ENCODE data around the gene MPZL3. TPM values are rescaled to one million over a fixed set of nuclear protein-coding genes. Genes with fewer than 3 reads are reported as not detected.

MPZL3 gene
- total RNA-seq, 6 experiments from 2014 or later: 2.7 to 9.3 (median 6.8) TPM

GRCh38 chr11:118245936-118246562, 6.1 kb downstream of the MPZL3 start:
- DNase-seq (no peak), ATAC-seq (no peak)
- Histone ChIP-seq H3K27me3 (no peaks in the 10 kb centered on the region), H3K27ac (no peak overlapping the region), H3K9me3 (no peaks in the 10 kb centered on the region), H3K36me3 (no peaks in the 10 kb centered on the region), H3K4me3 (no peak overlapping the region), H3K4me1 (peaks cover 0 to 24% (median 3%) of the 10 kb centered on the region in 4 donors)
- TF ChIP-seq, protein P1, sequence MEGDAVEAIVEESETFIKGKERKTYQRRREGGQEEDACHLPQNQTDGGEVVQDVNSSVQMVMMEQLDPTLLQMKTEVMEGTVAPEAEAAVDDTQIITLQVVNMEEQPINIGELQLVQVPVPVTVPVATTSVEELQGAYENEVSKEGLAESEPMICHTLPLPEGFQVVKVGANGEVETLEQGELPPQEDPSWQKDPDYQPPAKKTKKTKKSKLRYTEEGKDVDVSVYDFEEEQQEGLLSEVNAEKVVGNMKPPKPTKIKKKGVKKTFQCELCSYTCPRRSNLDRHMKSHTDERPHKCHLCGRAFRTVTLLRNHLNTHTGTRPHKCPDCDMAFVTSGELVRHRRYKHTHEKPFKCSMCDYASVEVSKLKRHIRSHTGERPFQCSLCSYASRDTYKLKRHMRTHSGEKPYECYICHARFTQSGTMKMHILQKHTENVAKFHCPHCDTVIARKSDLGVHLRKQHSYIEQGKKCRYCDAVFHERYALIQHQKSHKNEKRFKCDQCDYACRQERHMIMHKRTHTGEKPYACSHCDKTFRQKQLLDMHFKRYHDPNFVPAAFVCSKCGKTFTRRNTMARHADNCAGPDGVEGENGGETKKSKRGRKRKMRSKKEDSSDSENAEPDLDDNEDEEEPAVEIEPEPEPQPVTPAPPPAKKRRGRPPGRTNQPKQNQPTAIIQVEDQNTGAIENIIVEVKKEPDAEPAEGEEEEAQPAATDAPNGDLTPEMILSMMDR (IDR thresholded peaks at IDR 0.05): no peak
- TF ChIP-seq POLR2A (IDR thresholded peaks at IDR 0.05): no peak
- 93% methylated on average over 2 of the region's 3 CpGs for WGBS (ENCODE audit: insufficient coverage, low coverage, low lambda C conversion rate, missing lambda C conversion rate)
- intact Hi-C loops (cut with DNase I): no loop called here

DNA sequence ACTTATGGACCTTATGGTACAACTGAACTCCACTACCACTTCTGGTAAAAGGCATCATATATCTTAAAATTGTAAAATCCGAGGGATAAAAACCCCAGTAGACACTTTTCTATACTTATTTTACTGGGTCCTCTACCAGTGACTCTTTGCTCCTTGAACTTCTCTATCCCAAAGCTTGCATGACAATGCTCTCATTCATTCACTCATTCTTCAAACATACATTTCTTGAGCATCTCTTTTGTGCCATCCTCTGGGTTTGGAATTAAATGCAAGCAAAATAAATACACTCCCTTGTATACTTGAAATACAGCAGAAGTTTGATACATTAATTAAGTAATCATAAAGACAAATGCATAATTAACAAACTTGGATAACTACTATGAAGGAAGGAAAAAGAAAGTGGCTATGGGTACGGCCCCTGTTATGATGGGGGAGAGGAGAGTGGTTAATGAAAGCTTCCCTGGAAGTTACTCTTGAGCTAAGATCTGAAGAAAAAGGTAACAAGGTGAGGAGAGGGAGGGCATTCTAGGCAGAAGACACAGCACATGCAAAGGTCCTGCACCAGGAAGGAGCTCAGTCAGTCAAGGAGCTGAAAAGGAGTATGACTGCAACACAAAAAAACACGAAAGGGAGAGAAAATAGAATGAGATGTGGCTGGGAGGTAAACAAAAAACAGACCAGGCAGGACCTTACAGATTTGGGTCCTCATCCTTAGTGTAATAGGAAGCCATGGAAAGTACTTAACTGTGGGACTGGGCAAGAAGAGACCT, 8.0 kb downstream of the MPZL3 start:
- no peak overlapping the region for H3K27ac ChIP-seq
- H3K36me3 ChIP-seq: no peaks in the 10 kb centered on the region
- H3K27me3 ChIP-seq: no peaks in the 10 kb centered on the region
- H3K9me3 ChIP-seq: no peaks in the 10 kb centered on the region
- no peak for DNase-seq
- TF ChIP-seq POLR2A (IDR thresholded peaks at IDR 0.05): no peak
- TF ChIP-seq, protein P1 (IDR thresholded peaks at IDR 0.05): no peak
- no peak for ATAC-seq
- intact Hi-C loops (cut with DNase I): no loop called here
- H3K4me1 ChIP-seq: peaks cover 0 to 34% (median 10%) of the 10 kb centered on the region in 4 donors
- no peak overlapping the region for H3K4me3 ChIP-seq
- 90% methylated on average over 3 of the region's 3 CpGs for WGBS (ENCODE audit: insufficient coverage, low coverage, low lambda C conversion rate, missing lambda C conversion rate)

DNA sequence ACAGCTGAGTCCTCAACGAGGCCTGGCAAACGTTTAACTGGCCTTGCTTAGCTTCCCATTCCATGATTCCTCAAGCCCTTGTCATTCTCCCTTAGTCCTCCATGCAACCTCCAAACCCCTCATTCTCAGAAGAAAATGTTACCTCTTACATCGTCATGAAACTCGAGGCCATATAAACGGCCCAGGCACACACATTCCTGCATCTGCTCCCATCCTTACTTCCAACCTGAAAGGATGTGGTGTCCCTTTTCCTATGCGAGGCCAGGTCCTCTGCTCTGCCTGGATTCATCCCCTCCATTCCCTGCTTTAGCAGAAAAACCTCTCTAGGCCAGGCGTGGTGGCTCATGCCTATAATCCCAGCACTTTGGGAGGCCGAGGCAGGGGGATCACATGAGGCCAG, 9.0 kb downstream of the MPZL3 start:
- TF ChIP-seq, protein P1 (IDR thresholded peaks at IDR 0.05): no peak
- WGBS (ENCODE audit: insufficient coverage, low coverage, low lambda C conversion rate, missing lambda C conversion rate): 87% methylated on average over 6 of the region's 8 CpGs

DNA sequence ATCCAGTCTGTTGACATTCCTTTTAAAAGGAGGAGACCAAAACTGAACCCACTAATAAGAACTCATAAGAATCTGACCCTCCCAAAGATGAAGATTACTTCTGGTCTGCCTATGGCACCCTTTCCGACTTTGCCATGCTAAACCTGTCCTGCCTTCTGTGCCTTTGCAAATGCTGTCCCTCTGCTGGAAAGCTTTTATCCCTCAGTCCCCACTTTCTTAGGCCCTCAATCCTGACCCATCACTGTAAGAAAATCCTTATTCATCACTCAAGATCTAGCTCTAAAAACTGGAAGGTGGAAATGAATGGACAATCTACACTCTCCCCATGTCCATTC, 10.4 kb downstream of the MPZL3 start:
- Histone ChIP-seq H3K9me3 (no peaks in the 10 kb centered on the region), H3K4me3 (no peak overlapping the region), H3K36me3 (no peaks in the 10 kb centered on the region), H3K27ac (peak overlapping the region; percentile 28 to 73 (median 47)), H3K4me1 (peaks cover 0 to 38% (median 14%) of the 10 kb centered on the region in 4 donors), H3K27me3 (no peaks in the 10 kb centered on the region)
- intact Hi-C loops (cut with DNase I): no loop called here
- WGBS (ENCODE audit: insufficient coverage, low coverage, low lambda C conversion rate, missing lambda C conversion rate): 80% methylated on average over 1 of the region's 1 CpG
- peak; percentile 4 for TF ChIP-seq POLR2A (IDR thresholded peaks at IDR 0.05)
- TF ChIP-seq, protein P1 (IDR thresholded peaks at IDR 0.05): no peak
- ATAC-seq: no peak
- DNase-seq: no peak

More for the DNA sequence above, 9.0 kb downstream of the MPZL3 start:
- H3K4me1 ChIP-seq: peaks cover 0 to 45% (median 14%) of the 10 kb centered on the region in 4 donors
- ATAC-seq (no peak), DNase-seq (no peak)
- H3K9me3 ChIP-seq: no peaks in the 10 kb centered on the region
- intact Hi-C loops (cut with DNase I): no loop called here
- H3K27me3 ChIP-seq: no peaks in the 10 kb centered on the region
- no peak overlapping the region for H3K27ac ChIP-seq
- no peaks in the 10 kb centered on the region for H3K36me3 ChIP-seq
- no peak overlapping the region for H3K4me3 ChIP-seq
